ENCODE measurements around the gene TRAF5. TPM values are rescaled to one million over a fixed set of nuclear protein-coding genes. Genes with fewer than 3 reads are reported as not detected.
"Not testable (repeated sequence)": the region's sequence is repeated elsewhere in the genome, so short reads cannot be mapped to it uniquely, and the experiment has no call there.

The TRAF5 gene
- total and polyA plus RNA-seq, 2 of the 4 experiments (the other 2 are of a cell fraction), result 10.0 to 14.7 TPM

- CTCF ChIA-PET; H3K9ac ChIP-seq (ENCODE audit: low read depth, low read length); H3K9me3 ChIP-seq (ENCODE audit: control insufficient read depth, insufficient read depth, low read length); H2BK120ac ChIP-seq (ENCODE audit: low read depth, low read length); H3K18ac ChIP-seq (ENCODE audit: low read depth, low read length); H4K20me1 ChIP-seq (ENCODE audit: insufficient read depth, low read length); H3K23ac ChIP-seq (ENCODE audit: low read depth, low read length); H3K36me3 ChIP-seq (ENCODE audit: control insufficient read depth, insufficient read depth, low read length); H3K27ac ChIP-seq (ENCODE audit: insufficient read depth, low read length); H3K14ac ChIP-seq (replicated peaks; ENCODE audit: low read depth, low read length); H2BK20ac ChIP-seq (ENCODE audit: low read depth, low read length); H4K8ac ChIP-seq (ENCODE audit: low read depth in 2 of 2, low read length in 2 of 2); BruUV-seq (replicated peaks); H3K4me3 ChIP-seq (ENCODE audit: insufficient read depth, low read depth, low read length); H4K91ac ChIP-seq (ENCODE audit: insufficient read depth, low read depth, low read length); H2AK9ac ChIP-seq (replicated peaks; ENCODE audit: low read depth, low read length, poor library complexity); DNase-seq; POLR2A ChIA-PET (ENCODE audit: unreplicated experiment); dilution Hi-C loops (cut with HindIII; ENCODE audit: low sequenced_read_pairs, unreplicated experiment); H3K79me1 ChIP-seq (ENCODE audit: low read depth in 1 of 2, low read length in 2 of 2); H2AK5ac ChIP-seq (ENCODE audit: low read depth, low read length); H3K56ac ChIP-seq (ENCODE audit: extremely low read depth, insufficient read depth, low read length); intact Hi-C loops (cut with micrococcal nuclease); H4K5ac ChIP-seq (ENCODE audit: low read depth, low read length); H3K4me2 ChIP-seq (ENCODE audit: low read depth, low read length); H3K27me3 ChIP-seq (ENCODE audit: control insufficient read depth, insufficient read depth, low read length); H3K9me1 ChIP-seq (ENCODE audit: insufficient read depth, low read length); H2BK5ac ChIP-seq (ENCODE audit: low read depth, low read length, poor library complexity, severe bottlenecking); H2BK15ac ChIP-seq (ENCODE audit: low read depth, low read length); in situ Hi-C loops (cut with MboI; ENCODE audit: low sequenced_read_pairs); ATAC-seq (ENCODE audit: low read depth); H3K4me1 ChIP-seq (ENCODE audit: control insufficient read depth, insufficient read depth, low read length); H3K4ac ChIP-seq (ENCODE audit: low read depth, low read length); H2AFZ ChIP-seq (replicated peaks; ENCODE audit: low read length, poor library complexity): not testable (repeated sequence)
- no CpG with 5 or more reads among the region's 1 CpG for WGBS, 2 experiments (ENCODE audit: extremely low coverage in 2 of 2, insufficient read length in 1 of 2)
Measured at GRCh38 chr1:211401751-211402150, 75.1 kb downstream of the TRAF5 start.

DNA sequence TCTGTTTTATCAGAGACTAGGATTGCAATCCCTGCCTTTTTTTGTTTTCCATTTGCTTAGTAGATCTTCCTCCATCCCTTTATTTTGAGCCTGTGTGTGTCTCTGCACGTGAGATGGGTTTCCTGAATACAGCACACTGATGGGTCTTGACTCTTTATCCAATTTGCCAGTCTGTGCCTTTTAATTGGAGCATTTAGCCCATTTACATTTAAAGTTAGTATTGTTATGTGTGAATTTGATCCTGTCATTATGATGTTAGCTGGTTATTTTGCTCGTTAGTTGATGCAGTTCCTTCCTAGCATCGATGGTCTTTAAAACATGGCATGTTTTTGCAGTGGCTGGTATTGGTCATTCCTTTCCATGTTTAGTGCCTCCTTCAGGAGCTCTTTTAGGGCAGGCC, 79.5 kb downstream of the TRAF5 start:
- H3K4me1 ChIP-seq (ENCODE audit: control insufficient read depth, insufficient read depth, low read length); H2AFZ ChIP-seq (replicated peaks; ENCODE audit: low read length, poor library complexity); H3K4me2 ChIP-seq (ENCODE audit: low read depth, low read length); H3K79me1 ChIP-seq (ENCODE audit: low read depth in 1 of 2, low read length in 2 of 2); H3K9me3 ChIP-seq (ENCODE audit: control insufficient read depth, insufficient read depth, low read length); H2BK5ac ChIP-seq (ENCODE audit: low read depth, low read length, poor library complexity, severe bottlenecking); H3K4me3 ChIP-seq (ENCODE audit: insufficient read depth, low read depth, low read length); H3K36me3 ChIP-seq (ENCODE audit: control insufficient read depth, insufficient read depth, low read length); H3K9ac ChIP-seq (ENCODE audit: low read depth, low read length); H2BK120ac ChIP-seq (ENCODE audit: low read depth, low read length); dilution Hi-C loops (cut with HindIII; ENCODE audit: low sequenced_read_pairs, unreplicated experiment); H3K14ac ChIP-seq (replicated peaks; ENCODE audit: low read depth, low read length); H3K23ac ChIP-seq (ENCODE audit: low read depth, low read length); intact Hi-C loops (cut with micrococcal nuclease); H3K9me1 ChIP-seq (ENCODE audit: insufficient read depth, low read length); H2BK20ac ChIP-seq (ENCODE audit: low read depth, low read length); H4K8ac ChIP-seq (ENCODE audit: low read depth in 2 of 2, low read length in 2 of 2); H2AK5ac ChIP-seq (ENCODE audit: low read depth, low read length); ATAC-seq (ENCODE audit: low read depth); H3K27ac ChIP-seq (ENCODE audit: insufficient read depth, low read length); H4K20me1 ChIP-seq (ENCODE audit: insufficient read depth, low read length); H3K4ac ChIP-seq (ENCODE audit: low read depth, low read length); BruUV-seq (replicated peaks); in situ Hi-C loops (cut with MboI; ENCODE audit: low sequenced_read_pairs); H3K18ac ChIP-seq (ENCODE audit: low read depth, low read length); H3K27me3 ChIP-seq (ENCODE audit: control insufficient read depth, insufficient read depth, low read length); H4K91ac ChIP-seq (ENCODE audit: insufficient read depth, low read depth, low read length); H2BK15ac ChIP-seq (ENCODE audit: low read depth, low read length); H2AK9ac ChIP-seq (replicated peaks; ENCODE audit: low read depth, low read length, poor library complexity); H4K5ac ChIP-seq (ENCODE audit: low read depth, low read length); DNase-seq; H3K56ac ChIP-seq (ENCODE audit: extremely low read depth, insufficient read depth, low read length); POLR2A ChIA-PET (ENCODE audit: unreplicated experiment); CTCF ChIA-PET: not testable (repeated sequence)
- WGBS, 2 experiments (ENCODE audit: extremely low coverage in 2 of 2, insufficient read length in 1 of 2), result no CpG with 5 or more reads among the region's 3 CpGs
